NCI-H146 treated with DMSO at 0.1 percent for 48 hours (cell line): ENCODE data around the gene PDE4D.

Source experiments
- DNase-seq: peaks from one replicate; lab custom pipeline; 2025; ENCODE audit not compliant: unreplicated experiment; lab: John Stamatoyannopoulos, UW

Gene PDE4D

DNA sequence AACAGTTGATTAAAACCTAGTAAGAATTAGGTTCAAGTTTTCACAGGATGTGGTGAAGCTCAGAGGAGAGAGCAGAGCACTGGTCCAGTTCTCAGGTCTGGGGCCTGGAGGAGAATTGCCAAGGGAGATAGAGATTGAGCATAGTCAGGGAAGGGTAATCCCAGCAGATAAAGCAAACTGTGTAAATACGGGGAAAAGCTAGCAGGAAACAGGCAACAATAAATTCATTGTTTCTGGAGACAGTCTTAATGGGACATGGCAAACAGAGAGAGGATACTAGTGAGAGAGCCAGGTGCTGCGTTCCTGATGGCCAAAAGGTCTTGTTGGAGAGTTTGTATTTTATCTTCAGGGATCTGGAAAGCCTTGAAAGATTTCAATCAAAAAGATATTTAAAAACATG is 333.0 kb downstream of the PDE4D start:
- peak; percentile 95 for DNase-seq

DNA sequence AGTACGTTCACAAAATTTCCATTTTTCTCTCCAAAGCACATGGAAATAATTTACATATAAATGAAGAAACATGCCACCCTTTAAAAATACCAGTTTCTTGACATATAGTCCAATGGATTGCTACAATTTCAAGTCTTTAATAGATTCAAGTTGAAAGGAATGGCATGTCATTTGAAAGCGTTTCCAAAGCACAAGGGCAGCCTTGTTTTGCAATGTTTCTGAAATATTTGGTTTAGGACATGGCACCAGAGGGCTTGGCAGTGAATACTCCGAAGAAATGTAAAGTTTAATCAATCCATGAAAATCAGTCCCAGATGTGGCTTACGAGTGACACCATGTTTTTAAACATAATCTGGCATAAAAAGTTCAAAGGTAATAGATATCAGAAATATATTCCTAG is 333.7 kb downstream of the PDE4D start:
- DNase-seq, result no peak

DNA sequence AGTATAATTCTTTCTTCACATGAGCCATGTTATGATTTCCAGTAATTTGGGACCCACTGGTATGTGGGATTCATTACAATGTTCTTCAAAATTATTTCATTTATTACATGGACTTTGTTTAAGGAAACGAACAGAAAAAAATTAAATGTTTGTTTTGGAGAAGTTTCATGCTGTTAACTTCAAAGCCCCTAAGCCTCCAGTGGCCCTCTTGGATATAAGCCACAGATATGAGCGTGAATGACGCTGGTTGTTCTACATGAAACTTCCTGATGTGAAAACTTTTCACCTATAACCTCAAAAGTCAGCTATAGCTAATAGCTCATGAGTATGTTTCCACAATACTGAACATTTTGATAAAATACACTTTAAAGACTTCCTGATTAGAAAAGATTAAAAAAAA is 334.2 kb downstream of the PDE4D start:
- no peak for DNase-seq

DNA sequence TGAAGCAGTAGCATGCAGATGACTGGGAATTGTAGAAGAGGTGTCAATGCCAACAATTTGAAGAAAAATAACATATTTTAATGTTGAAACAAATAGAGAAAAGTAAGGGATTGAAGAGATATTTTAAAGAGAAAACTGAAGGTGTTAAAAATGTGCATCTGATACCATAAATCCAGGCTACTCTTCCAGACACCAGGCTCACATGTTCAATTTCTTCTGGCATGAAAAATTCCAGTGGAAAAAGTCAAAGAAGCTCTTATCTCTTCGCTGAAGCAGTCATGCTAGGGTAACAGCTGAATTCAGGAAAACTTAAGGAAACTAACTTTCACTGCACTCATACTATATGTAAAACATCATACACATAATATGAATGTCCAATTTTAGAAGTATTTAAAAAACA is 335.0 kb downstream of the PDE4D start:
- no peak for DNase-seq

DNA sequence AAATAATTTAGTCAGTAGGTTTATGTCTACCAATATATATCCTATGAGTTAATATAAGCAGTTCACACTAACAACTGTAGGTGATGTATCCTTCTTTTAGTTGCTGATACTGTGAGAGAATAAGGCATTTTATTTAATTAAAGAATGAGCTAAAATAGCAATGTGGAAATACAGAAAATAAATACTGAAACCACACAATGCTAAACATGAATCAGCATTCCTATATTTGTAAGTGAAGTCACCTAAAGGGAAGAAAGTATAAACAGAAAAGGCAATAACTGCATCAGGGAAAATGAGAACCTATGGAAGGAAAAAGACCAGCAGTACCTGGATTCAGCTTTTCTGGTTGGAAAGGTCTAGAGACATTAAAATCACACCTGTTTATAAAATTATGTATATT is 336.0 kb downstream of the PDE4D start:
- DNase-seq, result no peak

DNA sequence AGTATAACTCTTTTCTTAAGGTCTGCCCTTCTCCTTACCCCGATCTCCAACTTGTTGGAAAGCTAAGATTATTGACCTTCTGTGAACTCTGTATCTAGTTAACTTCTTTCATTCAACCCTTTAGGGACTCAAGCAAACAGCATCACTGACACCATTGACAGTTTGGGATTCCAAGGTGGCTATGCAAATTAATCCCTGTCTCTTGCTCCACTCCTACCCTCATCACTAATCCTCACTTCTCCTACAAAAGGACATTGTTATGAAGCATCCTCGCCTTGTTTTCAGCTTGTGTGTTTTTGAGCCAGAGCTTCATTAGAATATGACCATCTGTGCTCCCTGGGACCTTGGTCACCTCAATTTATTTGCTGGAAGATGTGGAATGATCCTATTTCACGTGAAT is 337.9 kb downstream of the PDE4D start:
- DNase-seq, result no peak

DNA sequence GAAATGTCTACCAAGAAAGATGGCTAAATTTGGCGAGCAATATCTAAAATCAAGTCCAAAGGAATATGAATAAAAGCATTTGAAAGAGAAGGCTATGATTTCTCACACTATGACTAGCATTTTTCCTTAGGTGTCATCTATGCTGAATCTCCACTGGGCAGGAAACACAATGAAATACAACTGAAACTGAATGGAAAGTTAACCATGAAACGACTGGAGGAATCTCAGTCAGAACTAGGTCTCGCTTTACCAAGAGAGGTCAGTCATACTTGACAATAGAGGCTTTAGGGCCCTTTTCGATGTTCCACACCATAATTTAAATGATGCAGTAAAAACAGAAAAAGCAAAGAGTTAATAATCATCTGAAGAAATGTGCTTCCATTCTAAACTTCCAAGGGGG is 339.0 kb downstream of the PDE4D start:
- no peak for DNase-seq

DNA sequence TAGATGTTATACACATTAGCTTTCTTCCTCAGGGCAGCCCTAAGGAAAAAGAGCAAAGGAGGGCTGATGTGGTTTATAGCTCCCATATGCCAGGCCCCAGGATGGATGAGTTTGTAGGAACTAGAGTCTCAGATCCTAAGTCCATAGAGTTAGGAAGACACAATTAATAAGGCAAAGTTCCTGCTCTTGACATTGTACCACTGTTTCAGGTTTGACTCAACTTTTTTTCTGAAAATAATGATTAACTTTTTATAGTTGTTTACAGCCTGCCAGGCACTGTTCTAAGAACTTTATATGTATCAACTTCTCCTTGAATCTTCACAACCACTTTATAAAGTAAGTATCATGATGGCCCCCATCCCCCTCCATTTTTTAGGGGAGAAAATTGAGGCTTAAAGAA is 339.5 kb downstream of the PDE4D start:
- DNase-seq, result no peak

DNA sequence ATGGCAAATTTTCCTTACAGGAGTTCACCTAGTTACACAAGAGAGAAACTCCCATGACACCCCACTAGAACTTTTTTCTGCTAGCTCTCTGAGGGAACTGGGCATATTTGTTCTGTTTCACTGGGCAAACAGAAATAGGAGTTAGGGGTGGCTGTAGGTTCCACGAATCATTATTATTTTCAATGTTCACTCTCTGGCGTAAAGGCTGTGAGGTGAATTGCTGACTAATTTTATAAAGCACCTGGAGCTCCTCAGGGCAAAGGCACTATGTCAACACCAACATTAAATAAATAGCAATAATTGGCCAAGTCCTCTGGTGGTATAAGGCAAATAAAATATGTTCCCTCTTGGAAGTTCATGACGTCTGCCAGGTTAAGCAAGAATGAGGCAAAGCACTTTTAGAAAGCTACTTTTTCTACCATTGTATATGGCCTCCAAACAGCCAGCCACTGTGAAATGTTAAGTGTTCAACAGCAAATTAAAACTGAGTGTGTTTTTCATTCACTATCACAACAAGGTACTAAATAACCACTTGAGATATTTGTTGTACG is 344.6 kb downstream of the PDE4D start:
- DNase-seq, result peak; percentile 96

DNA sequence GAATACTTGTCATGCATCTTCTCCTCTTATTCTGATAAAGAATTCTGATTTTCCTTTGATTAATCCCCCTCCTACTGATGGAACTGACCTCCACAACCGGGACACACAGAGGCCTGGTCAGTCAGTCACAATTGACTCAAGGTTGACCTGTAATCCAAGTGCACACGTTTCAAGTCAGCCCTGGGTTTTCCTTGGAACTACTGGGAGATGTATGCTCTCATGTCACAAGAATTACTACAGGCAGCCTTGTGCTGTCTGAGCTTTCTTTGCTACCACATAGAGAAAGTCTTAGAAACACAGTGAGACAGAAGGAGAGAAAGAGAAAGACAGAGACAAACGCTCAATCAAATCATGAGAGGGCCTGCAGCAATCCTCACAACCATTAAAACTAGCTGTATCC is 345.8 kb downstream of the PDE4D start:
- DNase-seq, result no peak

DNA sequence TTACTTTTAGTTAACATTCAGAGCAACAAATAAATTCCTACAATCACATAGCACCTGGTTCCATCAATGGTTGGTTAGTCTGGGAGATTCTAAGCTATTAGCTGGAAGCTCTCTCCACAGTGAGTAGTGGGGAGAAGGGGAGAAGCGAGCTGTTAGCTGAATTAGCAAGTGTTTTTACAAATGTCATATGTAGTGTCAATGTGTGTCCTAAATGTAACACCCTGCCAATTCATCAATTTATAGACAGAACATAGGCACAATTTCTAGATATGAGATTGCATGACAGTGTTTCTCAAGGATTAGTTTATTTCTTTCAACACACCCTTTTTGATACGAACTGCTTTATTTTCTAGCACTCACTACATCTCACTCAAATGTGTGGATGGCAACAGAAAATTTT is 349.0 kb downstream of the PDE4D start:
- no peak for DNase-seq

DNA sequence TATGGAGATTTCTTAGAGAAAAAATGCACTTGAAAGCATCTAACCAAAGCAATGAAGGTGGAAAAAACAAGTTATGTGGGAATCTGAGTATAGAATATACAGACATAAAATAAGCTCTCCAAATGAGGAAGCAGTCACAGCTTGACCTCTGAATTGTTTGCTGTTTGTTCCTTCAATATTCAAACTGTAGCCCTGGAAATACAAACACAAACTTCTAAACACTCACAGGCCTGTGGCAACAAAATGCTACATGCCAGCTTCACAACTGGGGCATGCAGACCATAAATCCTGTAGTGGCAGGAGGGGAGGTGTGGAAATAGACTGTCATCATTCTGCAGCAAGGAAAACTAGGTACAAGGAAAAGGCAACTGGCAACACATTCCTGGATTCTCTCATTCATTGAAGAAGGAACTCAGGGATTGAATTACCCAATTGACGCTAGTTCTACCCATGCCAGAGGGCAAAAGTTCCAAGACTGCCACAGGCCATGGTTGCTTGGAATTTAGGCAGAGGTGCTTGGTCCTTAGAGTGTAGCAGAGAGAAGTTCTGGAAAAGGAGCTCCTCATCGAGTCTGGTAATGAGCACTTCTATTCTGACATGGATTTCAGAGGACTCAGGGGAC is 349.6 kb downstream of the PDE4D start:
- no peak for DNase-seq

DNA sequence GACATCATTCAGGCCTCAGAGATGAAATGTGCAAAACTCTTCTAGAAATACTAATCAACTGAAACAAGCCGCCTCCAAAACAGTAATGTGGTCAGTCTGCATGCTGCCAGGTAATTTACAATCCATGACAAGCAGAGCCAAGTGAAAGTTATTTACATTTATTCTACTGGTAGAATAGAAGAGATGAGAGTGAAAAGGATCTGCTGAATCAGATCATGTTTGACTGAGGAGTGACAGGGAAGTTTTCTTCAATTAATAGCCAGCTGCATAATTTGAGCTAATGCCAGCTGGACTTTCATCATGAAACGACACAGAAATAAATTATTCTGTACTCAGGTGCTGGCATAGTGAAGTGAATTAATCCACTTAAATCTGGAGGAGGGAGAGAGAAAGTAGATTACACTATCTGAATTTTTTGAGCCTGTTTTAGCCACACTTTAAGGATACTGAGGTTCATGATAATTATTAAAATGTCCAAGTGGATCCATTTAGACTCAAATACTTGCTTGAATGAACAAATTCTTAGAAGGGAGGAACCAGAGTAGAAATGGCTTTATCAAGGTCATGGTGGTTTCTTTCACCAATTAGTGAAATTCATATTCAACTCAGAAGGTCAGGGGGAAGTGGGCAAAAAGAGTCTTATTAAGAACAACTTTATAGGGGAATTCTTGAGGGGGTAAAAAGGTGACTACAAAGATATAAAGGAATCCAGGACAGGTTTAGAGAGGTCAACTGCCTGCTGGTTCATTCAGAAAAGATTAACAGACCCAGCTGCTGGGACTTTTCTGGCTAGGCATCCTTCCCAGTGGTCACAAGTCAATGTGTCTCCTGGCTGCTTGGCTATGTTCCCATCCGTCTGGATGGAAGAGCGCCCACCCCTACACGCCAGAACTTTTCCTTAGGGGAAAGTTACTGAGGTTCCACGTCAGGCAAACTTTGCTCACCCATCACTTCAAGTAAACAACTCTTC is 350.4 kb downstream of the PDE4D start:
- DNase-seq, result peak; percentile 68

DNA sequence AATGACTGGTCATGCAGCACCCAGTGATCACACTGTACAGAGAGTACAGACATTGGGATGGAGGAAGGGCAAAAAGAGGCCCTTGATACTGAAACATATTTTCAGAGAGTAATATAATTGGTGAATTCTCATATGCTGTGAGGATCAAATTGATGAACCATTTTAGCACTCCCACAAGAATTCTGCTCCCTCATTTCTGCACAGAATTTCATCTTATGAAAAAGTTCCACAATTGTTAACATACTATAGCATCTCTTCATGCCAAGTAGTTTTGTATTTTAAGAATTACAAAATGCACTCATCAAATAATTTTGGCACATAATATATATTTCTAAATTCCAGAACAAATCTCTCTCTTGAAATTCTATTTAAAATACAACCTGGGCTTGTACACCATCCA is 351.2 kb downstream of the PDE4D start:
- no peak for DNase-seq

DNA sequence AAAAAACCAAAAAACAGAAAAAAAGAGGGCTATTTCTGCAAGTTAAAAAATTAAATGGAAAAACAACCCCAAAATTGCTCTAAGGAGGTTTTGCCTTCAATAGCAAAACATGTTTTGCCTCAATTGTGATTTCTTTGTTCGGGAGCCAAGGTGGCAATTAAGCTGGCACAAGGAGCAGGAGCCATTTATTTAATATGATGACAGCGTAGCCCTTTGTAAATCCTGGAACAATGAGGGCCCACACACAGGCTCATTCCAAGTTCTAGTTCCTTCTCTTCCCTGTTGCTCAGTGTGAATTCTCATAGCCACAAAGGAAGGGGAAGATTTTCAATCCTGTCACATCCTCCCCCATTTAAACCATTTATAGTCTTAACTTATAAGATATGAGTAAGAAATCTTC is 353.2 kb downstream of the PDE4D start:
- peak; percentile 66 for DNase-seq

DNA sequence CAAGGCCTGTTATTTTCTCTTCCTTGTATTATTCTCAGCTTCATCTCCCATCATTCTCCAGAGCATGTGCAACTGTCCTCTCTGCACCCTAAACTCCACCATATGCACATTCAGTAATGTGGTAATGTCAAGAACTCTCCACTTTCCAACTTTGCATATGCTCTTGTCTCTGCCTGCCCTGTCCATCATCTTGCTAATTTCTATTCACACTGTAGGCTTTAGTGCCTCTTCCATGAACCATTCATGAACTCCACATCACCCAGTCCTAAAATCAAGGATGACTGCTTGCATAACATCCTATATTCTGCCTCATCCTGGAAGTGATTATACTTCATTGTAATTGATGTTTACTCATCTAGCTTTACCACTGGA is 354.8 kb downstream of the PDE4D start:
- DNase-seq, result no peak

DNA sequence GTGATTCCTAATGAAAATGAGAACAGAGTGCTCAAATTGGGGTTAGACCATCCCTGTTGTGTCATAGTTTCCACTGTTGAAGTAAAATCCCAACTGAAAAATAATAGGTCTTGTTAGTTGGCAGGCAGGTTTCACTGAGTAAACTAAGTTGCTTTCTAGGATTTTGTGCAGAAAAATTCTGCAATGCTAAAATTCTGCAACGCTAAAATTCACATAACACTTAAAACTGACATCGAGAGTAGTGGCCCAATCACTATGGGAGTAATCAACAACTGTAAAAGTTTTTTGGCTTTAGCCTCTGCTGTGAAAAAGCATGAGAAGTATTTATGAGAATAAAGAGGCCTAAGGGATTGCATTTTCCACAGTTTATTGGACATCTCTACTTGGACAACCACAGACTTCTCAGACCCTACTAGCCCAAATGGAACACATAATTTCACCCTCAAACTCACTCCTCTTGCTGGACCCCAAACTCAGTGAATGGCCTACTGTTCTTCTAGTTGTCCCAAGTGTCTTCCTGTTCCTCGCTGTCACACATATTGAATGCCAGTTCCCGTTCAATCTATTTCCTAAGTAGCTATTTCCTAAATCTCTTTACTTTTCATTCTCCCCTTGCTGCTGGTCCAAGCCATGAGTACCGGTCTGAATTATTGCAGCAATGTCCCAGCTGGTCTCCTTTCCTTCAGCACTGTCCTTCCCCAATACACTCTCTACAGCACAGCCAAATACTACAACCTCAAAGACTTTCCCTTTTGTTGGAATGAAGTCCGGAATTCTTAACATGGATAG is 355.4 kb downstream of the PDE4D start:
- DNase-seq, result no peak

DNA sequence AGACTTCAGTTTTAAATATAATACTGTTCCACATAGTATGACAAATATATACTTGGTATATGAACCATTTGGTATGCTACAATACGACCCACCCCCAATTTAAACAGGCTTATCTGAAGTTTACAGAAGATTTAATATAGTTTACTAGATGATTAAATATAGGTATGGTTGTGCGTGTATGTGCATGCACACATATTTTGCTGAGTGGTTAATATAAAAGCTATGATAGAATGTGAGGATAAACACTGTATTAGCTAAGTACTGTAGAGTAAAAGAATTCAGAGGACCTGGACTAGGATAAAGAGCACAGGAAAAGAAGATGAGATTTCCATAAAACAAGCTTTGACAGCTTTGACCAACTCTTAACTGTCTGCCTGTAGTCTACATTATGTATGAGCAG is 356.7 kb downstream of the PDE4D start:
- no peak for DNase-seq

DNA sequence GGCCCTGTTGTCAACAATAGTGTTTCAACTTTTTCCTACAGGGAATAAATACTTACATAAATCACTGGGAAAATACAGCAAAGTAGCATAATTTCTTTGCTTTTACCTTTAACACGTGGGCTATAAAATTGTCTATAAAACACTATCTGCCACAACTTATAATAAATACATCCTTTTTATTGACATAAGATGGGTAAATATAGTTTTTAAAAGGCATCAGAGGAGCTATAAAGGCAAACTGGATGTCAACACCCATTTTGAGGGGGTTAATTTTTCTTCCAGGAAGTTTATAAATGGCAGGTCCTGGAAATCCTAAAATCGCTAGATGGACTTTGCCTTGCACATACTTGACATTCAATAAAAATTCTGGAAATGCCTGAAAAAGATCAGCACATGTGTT is 358.0 kb downstream of the PDE4D start:
- DNase-seq, result no peak

DNA sequence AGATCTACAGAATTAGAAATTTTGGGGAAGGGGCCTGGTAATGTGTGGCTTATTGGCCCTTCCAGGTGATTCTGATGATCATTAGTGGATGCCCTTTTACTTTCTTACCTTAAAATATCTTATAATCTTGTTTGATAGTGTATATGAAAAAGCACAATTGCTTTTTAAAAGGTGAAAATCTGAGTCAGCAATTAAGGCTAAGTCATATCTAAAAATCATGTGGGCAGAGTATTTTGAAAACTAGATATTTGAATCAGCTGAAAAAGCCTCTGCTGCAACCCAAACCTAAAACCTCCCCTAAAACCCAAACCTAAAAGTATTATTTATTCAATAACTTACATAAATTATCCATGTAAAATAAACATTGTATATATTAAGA is 359.8 kb downstream of the PDE4D start:
- no peak for DNase-seq

DNA sequence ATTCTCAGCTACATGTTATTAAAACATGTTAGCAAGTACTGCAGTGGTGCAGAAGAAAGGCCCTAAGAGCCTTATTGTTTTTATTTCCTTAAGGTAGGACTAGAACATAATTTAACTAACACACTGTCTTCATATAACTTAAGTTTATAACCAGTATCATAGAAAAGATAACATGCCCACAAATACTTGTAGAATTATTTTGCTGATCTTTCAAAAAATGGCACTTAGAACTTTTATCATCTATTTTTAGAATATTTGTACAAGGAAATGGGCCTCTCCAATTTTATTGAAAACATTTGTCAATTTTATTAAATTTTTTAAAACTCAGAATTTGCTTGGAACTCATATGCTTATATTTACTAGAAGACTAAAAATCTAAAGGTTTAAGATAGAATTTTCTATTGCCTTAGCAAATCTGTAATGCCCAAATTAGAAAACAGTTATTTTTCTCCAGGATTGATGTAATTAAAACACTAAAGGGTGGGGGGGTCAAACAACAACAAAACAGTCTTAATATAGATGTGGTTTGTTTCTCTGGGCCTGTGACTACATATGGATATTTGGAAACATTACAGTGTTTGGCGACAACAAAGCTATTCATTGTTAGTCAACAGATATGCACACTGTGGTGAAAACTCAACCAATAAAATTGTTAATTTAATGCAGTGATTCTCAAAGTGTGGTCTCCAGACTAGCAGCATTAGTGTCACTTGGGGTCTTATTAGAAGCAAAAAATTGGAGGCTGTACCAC is 360.4 kb downstream of the PDE4D start:
- DNase-seq, result no peak
